NCI-H526 (cell line): Measurements from ENCODE around the gene B4GALT6.
A peak's percentile ranks its signal among the peaks of the same experiment; 100 is the strongest.

Source experiments
- DNase-seq, 2 experiments: peaks; one replicate each; lab custom pipeline; 2025; lab: John Stamatoyannopoulos, UW

B4GALT6 gene

GRCh38 chr18:31686986-31687928, 2.9 kb upstream of the B4GALT6 start:
- no peak for DNase-seq

GRCh38 chr18:31686572-31686971, 2.2 kb upstream of the B4GALT6 start:
- DNase-seq, result no peak

GRCh38 chr18:31685097-31686082, 1.0 kb upstream of the B4GALT6 start:
- peak; percentile 46 to 88 for DNase-seq

- peak in 1 of 2 experiments; percentile 39 for DNase-seq
These were observed 458 bp downstream of the B4GALT6 start for GRCh38 chr18:31683968-31684278.

GRCh38 chr18:31683106-31683505, 1.3 kb downstream of the B4GALT6 start:
- peak in 1 of 2 experiments; percentile 27 for DNase-seq

- DNase-seq, result peak in 1 of 2 experiments; percentile 44
These were observed 3.4 kb downstream of the B4GALT6 start for GRCh38 chr18:31680831-31681568.

- DNase-seq, result no peak
These were observed 4.0 kb downstream of the B4GALT6 start for GRCh38 chr18:31680433-31680811.

- DNase-seq, result no peak
These were observed 4.5 kb downstream of the B4GALT6 start for GRCh38 chr18:31679791-31680432.

GRCh38 chr18:31679133-31679742, 5.1 kb downstream of the B4GALT6 start:
- no peak for DNase-seq

GRCh38 chr18:31678425-31678824, 6.0 kb downstream of the B4GALT6 start:
- DNase-seq, result no peak

- DNase-seq, result no peak
These were observed 6.8 kb downstream of the B4GALT6 start for GRCh38 chr18:31677592-31677991.

GRCh38 chr18:31675404-31675803, 9.0 kb downstream of the B4GALT6 start:
- DNase-seq, result no peak

GRCh38 chr18:31672628-31673135, 11.7 kb downstream of the B4GALT6 start:
- no peak for DNase-seq

GRCh38 chr18:31671951-31672350, 12.4 kb downstream of the B4GALT6 start:
- DNase-seq, result no peak

- DNase-seq, result no peak
These were observed 14.8 kb downstream of the B4GALT6 start for GRCh38 chr18:31669541-31669940.

- no peak for DNase-seq
These were observed 17.2 kb downstream of the B4GALT6 start for GRCh38 chr18:31667185-31667584.

GRCh38 chr18:31666055-31666454, 18.3 kb downstream of the B4GALT6 start:
- no peak for DNase-seq

GRCh38 chr18:31664101-31664500, 20.3 kb downstream of the B4GALT6 start:
- DNase-seq, result no peak

- no peak for DNase-seq
These were observed 22.4 kb downstream of the B4GALT6 start for GRCh38 chr18:31661965-31662364.

- no peak for DNase-seq
These were observed 23.6 kb downstream of the B4GALT6 start for GRCh38 chr18:31660763-31661162.
